SKM-1 (cell line): ENCODE data around the gene PATE1.
"Not testable (repeated sequence)": the region's sequence is repeated elsewhere in the genome, so short reads cannot be mapped to it uniquely, and the experiment has no call there.

Experiments used
- DNase-seq: peaks from one replicate; lab custom pipeline; 2025; ENCODE audit not compliant: unreplicated experiment; lab: John Stamatoyannopoulos, UW

The PATE1 gene, protein sequence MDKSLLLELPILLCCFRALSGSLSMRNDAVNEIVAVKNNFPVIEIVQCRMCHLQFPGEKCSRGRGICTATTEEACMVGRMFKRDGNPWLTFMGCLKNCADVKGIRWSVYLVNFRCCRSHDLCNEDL

DNA sequence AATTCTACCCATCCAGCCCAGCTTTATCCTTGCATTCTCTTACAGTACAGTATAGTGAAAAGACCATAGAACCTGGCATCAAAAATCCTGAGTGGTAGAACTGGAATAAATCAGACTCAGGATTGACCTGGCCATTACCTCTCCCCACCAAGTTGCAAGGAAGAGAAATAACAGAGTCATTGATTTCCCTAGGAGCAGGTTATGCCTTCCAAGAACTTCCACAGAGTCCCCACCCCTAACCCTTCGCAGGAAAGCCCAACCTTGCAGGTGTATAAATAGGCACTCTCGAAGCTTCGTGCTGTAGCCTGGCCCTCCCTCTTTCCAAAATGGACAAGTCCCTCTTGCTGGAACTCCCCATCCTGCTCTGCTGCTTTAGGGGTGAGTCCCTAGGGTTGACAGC lies at the start of gene PATE1:
TSS of gene PATE1 (plus strand) at position 301 of the 400 bp plus-strand sequence. CDS start at position 327, 26 bp downstream.
- no peak for DNase-seq

DNA sequence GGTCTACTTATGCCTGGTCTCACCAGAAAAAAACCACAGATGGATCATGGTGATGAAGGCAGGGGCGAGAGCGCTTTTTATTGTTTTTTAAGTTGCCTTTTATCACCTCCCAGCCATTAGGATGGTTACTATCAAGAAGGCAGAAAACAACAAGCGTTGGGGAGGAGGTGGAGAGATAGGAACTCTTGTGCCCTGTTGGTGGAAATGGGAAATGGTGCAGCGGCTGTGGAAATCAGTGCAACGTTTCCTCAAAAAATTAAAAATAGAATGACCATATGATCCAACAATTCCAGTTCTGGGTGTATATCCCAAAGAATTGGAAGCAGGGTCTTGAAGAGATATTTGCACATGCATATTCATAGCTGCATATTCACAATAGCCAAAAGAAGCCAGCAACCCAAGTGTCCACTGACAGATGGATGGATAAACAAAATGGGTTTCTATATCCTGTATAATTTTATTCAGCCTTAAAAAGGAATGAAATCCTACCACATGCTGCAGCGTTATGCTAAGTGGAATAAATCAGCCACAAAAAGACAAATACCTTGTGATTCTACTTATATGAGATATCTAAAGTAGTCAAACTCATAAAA lies 45.0 kb upstream of the PATE1 start:
- no peak for DNase-seq

DNA sequence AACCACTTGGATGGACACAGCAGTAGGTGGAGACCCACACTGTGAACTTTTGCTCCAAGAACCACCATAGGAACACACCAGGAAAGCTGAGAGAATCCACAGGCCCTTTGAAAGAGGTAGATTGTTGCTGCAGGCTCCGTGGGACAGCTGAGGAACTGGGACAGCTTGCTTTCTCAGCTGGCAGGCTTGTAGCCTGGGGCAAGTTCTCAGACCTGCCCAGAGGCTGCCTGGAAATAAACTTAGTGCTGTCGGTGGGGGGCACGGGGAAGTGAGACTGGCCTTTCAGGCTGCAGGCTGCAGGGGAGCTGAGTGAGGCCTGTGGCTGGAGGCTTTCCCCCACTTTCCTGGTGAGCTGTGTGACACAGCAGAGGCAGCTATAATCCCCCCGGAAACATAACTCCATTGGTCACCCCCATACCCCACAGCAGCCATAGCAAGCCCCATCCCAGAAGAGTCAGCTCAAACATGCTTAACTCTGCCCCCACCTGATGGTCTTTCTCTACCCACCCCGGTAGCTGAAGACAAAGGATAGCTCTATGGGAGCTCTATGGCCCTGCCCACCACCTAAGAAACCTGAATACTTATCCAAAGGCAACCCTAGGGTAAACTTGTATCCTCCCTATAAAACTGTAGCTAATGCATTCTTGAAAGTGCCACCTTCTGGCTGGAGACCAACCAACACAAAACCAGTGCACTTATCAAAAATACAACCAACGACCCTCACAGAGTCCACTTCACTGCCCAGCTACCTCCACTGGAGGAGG lies 44.0 kb upstream of the PATE1 start:
- DNase-seq, result no peak

DNA sequence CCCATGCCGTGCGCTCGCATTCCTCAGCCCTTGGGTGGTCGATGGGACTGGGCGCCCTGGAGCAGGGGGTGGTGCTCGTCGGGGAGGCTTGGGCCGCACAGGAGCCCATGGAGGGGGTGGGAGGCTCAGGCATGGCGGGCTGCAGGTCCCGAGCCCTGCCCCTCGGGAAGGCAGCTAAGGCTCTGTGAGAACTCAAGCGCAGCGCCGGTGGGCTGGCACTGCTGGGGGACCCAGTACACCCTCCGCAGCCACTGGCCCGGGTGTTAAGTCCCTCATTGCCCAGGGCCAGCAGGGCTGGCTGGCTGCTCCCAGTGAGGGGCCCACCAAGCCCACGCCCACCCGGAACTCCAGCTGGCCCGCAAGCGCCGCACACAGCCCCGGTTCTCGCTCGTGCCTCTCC lies 41.4 kb upstream of the PATE1 start:
- DNase-seq, result not testable (repeated sequence)

DNA sequence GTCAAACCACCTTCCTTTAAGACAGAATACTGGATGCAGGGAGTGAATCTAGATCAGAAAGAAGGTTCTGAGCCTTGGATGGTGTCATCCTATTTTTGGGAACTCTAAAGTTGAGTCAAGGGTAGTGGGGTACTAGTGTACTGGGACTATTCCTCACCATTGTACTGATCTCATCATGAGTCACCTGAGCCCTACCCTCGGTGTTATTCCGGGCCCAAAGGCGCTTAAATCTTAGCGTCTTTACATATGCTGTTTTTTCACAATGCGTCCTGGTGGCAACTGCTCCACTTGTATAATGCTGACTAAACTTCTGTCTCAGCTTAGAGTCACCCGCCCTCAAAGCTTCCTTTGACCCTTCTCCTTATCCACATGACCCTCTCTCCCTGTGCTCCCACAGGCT lies 25.3 kb upstream of the PATE1 start:
- no peak for DNase-seq

DNA sequence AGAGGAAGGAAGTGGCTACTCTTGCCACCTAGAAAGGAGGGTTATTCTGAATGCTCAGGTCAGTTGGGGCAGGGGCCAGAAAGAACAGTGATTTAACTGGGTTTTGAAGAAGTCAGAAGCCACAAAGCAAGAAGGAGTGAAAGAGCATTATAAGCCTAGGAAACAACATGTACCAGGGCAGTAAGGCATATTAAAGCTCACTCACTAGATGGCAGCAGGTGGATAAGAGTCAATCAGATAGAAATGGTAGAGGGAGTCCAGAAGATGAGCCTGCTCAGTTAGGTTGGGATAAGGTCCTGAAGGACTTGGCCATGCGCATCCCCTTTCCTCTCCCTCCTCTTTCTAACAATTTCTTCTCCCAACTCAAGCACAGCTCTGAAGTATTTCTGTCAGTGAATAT lies 22.0 kb upstream of the PATE1 start:
- DNase-seq, result no peak

DNA sequence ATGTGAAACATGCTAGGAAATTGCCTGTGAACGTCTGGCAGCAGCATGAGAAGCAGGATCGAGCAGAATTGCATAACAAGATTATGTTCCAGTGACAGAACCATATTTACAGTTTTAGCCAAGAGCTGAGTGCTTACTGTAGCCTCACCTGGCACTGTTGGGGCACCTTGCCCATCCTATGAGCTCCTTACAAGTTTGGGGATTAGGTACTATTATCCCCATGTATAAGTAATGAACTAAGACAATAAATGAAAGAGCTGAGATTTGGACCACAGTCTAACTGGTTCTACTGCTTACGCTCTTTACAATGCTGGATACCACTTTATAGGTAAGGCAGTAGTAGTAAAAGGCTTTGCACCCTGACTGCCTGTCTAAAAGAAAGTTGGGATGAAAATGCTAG lies 17.1 kb upstream of the PATE1 start:
- no peak for DNase-seq

DNA sequence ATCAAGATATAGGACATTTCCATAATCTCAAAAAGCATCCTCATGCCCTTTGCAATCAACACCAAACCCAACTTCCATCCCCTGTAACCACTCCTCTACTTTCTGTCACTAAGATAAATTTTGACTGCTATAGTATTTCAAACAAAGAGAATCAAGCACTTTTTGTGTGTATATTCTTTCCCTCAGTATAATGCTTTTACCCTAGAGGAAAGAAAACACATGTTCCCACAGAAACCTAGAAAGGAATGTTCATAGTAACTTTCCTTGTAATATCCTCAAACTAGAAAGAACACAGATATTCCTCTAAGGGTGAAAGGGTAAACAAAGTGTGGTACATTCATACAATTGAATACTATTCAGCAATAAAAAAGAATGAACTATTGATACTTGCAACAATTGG lies 5.5 kb upstream of the PATE1 start:
- no peak for DNase-seq

DNA sequence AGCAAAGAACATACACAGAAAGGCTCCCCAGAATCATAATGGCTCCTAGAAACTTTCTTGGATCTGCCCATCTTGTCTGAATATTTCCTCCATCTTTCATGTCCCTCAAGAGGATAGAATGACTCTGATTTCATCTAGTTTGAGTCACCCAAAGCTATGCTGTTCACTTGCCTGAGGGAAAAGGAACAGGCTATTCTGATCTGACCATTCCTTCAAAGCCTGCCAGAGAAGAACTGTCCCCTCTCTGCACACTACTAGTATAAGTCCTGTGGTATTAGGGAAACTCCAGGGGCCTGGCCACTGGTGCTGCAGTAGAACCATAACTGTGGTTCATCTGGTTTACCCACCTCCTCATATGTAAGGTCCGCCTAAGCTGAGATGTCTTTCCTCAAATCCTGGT lies 2.4 kb upstream of the PATE1 start:
- DNase-seq, result no peak

DNA sequence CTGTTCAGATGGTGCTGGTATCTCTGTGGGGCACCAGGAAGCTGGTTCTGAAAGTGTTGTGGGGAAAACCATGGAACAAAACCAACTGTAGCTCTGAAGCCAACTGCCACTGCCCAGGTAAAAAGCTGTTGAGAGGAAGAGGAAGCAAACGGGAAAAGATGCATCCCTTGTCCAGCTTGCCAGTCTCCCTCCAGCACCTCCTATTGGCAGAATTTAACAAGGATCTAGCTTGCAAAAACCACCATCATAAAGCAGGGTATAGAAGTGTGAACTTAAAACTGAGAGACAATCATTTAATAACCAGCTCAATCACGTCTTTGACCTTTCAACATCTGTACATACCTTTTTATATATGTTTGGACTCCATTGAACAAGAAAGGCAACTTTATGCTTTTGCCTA lies 4.5 kb downstream of the PATE1 start:
- DNase-seq, result no peak

DNA sequence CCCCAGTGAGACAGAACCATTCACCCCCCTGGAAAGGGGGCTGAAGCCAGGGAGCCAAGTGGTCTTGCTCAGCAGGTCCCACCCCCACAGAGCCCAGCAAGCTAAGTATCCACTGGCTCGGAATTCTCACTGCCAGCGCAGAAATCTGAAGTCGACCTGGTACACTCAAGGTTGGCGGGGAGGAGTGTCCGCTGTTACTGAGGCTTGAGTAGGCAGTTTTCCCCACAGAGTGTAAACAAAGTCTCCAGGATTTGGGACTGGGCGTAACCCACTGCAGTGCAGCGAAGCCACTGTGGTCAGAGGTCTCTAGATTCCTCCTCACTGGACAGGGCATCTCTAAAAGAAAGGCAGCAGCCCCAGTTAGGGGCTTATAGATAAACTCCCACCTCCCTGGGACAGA lies 10.0 kb downstream of the PATE1 start:
- no peak for DNase-seq

DNA sequence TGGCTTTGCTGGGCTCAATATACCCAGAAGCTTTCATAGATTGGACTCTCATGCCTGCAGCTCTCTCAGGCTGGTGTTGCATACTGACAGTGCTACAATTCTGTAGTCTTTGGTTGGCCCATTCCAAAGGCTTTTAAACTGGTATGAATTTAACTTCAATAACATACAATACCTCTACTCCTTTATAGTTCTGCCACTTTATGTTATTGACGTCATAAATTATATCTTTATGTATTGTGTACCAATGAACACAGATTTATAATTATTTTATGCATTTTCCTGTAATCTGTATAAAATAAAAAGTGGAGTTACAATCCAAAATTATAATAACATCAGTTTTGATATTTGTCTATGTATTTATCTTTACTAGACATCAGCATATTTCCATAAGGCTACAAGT lies 16.4 kb downstream of the PATE1 start:
- no peak for DNase-seq

DNA sequence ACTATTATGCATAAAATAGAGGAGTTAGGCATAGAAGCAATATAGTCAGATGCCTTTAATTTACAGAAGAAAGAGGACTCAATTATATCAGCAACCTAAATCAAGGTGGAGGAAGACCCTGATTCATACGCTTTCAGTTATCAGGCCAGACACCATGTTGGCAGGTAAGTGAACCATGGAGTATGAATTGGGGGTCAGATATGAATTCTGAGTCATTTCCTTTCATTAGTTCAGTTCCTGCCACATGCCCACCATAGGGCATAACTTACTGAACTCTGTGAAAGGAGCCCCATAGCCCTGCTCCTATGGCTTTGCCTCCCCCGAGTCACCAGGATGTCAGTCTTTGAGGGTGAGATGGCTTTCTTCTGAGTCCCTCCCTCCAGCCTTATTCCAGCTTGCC lies 17.4 kb downstream of the PATE1 start:
- DNase-seq, result no peak

DNA sequence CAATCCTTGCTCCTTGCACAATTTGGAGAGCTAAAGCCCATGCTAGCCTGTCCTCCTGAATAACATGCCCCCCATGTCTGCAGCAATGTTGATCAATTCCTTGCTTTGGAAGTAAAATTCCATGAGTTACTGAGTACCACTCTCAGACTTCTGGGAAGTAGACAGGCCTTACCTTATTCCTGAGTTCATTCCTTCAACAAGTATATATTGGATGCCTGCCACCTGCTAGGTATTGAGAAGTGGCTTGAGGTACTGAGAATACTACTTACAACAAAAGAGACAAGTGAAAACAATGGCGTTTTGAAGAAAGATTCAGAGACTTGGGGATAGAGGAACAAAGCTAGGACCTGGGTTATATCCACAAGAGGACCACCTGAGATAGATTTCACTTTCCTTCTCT lies 20.2 kb downstream of the PATE1 start:
- no peak for DNase-seq

DNA sequence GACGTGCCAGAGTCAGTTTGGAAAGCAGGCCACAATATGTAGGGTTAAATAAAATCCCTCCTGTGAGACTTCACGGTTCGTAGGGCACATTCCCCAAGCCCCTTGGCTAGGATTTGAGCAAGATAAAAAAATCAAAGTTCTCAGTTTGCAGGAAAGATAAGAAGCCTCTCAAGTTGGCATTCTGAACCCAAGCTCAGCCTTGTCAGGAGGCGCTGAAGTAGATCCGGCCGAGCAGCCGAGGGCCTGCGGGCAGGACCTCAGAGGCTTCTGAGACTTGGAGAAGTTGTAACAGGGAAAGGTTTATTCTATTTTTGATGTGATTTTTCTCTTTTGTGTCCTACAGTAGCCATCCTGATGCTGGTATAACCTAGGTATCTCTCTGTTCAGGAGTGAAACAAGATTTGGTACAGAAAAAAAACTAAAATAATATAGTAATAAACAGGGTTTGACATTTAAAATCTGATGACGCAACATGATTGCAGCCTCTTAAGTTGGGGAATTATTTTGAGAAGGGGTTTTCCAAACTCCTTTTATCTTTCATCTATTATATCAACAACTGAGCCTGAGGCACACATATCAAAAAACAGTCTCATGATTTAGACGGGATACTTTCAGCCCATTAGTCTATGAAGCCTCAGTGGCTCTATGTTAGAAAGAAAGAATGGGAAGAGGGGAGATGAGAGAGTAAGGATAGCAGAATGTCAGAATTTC lies 22.4 kb downstream of the PATE1 start:
- no peak for DNase-seq

DNA sequence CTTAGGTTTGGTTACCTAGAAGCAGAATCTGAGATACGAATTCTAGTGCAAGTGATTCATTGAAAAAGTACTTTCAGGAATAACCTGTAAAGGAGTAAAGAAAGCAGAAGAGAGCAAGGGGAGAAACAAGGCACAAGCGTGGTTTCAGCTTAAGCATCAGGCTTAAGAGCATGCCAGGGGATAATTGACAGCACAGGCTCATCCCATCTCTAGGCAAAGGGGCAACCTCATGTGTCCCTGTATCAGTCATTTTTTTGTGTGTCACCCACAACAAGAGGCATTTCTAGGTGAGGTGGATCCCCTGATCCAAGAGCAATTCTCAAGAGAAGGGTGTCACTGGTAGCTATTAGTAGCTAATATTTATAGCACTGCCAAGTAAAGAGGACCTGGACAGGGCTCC lies 24.5 kb downstream of the PATE1 start:
- no peak for DNase-seq

DNA sequence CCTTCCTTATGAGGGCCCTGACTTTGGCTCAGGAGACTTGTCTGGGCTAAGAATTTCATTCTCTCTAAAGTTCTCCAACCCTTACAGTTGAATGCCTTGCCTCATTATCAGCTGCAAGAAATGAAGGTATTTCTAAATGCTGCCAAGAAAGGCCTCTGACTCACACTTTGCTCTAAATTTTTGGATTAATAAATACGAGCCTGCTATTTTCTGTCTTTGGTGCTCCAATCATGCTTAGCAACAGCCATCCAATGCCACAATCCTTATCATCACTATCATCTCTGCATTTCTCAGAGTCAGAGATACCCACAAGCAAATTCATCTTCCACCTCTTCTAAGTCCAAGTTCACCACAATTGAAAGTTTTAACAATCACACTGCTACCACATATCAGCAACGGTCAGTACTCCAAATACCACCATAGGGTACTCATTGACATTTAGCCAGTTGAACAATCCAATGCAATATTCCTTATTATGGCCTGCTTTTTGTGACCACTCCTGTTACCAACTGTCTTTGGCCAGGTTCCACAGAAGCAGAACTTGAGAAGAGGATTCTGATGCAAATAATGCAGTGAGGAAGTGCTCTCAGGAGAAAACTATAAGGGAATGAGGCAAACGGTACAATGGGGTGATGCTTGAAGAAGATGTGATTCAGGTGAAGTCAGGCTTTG lies 26.9 kb downstream of the PATE1 start:
- no peak for DNase-seq

DNA sequence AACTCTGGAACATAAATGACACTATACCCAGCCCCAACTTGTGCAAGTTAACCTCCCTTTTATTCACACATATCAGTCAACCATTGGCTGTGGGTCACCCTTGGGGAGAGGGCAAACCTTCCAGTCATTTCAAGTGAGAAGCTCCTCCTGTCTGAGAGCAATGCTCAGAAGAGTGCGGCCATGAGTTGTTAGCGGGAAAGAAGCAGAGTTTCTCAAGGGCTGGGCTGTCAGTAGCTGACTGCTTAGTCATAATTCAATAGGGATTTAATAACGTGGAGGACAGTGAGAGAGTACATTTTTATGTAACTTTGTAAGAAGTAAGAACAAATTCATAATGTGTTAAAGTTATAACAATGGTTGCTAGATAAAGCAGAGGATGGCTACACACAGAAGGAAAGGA lies 27.4 kb downstream of the PATE1 start:
- DNase-seq, result no peak

DNA sequence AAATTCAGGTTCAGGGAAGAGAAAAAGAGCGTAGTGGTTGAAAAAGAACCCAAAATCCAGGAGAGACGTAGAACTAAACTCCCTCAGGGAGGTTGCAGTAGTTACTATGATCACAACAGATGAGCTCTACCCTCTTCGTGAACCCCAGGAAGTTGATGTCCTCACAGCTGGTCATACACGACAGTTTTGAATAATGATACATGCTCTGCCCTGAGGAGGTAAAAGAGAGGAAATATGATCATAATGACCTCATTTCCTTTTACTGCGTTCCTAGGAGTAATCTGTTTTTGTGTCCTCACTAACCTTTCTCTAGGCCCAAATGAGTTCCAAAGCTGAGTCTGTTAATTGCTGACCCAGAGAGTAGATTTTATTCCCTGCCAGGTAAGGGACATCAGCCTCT lies 31.2 kb downstream of the PATE1 start:
- no peak for DNase-seq

DNA sequence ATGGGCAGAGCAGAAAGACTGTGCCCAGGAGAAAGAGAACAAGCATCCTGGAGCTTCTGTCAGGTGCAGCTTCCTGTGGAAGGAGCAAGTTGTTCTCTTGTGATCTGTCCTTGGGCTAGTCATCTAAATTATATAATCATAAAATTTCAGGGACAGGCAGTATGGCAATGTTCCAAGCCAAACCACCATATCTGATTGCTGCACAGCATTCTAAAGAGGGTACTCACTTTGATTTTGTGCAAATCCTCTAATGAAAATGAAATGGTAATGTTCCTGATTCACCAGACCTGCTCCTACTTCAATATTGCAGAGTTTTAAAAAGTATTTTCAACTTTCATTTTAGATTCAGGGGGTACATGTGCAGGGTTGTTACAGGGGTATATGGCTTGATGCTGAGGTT lies 32.6 kb downstream of the PATE1 start, which contains the start of gene PATE2:
TSS of gene PATE2 (minus strand) at position 101 of the 400 bp plus-strand sequence. CDS start at position 46, 55 bp downstream.
- DNase-seq, result no peak

DNA sequence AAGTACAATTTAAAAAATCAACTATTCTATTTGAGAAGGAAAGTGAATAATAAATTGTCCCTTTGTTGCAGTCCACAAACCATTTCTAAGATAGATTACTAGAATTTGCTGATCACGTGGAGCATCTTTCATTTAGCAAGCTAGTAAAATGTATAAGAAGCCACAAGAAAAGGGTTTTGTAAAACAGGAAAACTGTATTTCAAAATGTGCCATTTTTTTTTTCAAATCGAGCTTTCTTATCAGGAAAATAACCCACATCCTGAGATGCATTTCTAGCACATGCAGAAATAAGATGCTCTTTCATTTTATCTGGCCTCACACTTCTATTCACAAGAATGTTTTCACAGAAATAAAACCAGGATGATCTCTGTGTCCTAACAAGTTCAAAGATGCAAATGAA lies 38.6 kb downstream of the PATE1 start:
- no peak for DNase-seq
